ENCODE data around the gene INSR. TPM values are rescaled to one million over a fixed set of nuclear protein-coding genes. Genes with fewer than 3 reads are reported as not detected.

Gene INSR
- total RNA-seq, 1 donor from 2014 or later = 32.5 TPM

DNA sequence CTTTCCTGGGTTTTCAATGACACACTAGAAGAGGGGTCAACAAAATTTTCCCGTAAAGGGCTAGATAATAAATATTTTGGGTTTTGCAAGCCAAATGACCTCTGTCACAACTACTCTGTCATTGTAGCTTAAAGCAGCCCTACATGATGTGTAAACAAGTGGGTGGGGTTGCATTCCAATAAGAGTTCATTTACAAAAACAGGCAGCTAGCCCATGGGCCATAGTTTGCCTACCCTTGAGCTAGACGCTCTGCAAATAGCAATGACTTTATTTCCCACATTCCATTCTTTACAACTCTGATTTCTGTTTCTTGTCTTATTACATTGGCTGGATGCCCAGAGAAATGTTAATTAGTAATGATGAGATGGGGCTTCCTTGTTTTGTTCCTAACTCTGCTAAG lies 148.7 kb downstream of the INSR start:
- Mint-ChIP-seq H3K27me3 (ENCODE audit: low read depth) (no peaks in the 10 kb centered on the region), H3K36me3 (ENCODE audit: low read depth) (peaks cover 16% of the 10 kb centered on the region), H3K4me1 (ENCODE audit: low read depth) (no peaks in the 10 kb centered on the region), H3K4me3 (ENCODE audit: unreplicated experiment) (no peak overlapping the region), H3K9me3 (ENCODE audit: low read depth) (peaks cover 9% of the 10 kb centered on the region), H3K27ac (ENCODE audit: unreplicated experiment) (no peak overlapping the region)
- TF ChIP-seq, protein P1, sequence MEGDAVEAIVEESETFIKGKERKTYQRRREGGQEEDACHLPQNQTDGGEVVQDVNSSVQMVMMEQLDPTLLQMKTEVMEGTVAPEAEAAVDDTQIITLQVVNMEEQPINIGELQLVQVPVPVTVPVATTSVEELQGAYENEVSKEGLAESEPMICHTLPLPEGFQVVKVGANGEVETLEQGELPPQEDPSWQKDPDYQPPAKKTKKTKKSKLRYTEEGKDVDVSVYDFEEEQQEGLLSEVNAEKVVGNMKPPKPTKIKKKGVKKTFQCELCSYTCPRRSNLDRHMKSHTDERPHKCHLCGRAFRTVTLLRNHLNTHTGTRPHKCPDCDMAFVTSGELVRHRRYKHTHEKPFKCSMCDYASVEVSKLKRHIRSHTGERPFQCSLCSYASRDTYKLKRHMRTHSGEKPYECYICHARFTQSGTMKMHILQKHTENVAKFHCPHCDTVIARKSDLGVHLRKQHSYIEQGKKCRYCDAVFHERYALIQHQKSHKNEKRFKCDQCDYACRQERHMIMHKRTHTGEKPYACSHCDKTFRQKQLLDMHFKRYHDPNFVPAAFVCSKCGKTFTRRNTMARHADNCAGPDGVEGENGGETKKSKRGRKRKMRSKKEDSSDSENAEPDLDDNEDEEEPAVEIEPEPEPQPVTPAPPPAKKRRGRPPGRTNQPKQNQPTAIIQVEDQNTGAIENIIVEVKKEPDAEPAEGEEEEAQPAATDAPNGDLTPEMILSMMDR (IDR thresholded peaks at IDR 0.05) = no peak
- DNase-seq (ENCODE audit: low spot score) = no peak

DNA sequence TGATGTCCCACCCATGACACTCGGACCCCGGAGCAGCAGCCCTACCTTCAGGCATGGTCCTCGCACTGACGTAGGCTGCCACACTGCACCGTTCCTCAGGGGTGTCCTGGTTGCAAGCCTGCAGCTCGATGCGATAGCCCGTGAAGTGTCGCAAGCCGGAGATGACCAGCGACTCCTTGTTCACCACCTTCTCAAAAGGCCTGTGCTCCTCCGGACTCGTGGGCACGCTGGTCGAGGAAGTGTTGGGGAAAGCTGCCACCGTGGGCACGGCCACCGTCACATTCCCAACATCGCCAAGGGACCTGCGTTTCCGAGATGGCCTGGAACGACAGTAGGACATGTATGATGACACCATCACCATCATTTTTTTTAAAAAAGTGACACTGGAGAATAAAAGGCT lies 151.4 kb downstream of the INSR start:
- peaks cover 18% of the 10 kb centered on the region for H3K36me3 Mint-ChIP-seq (ENCODE audit: low read depth)
- peaks cover 13% of the 10 kb centered on the region for H3K9me3 Mint-ChIP-seq (ENCODE audit: low read depth)
- H3K4me1 Mint-ChIP-seq (ENCODE audit: low read depth) = no peaks in the 10 kb centered on the region
- TF ChIP-seq, protein P1 (IDR thresholded peaks at IDR 0.05) = no peak
- H3K27me3 Mint-ChIP-seq (ENCODE audit: low read depth) = no peaks in the 10 kb centered on the region
- no peak overlapping the region for H3K4me3 Mint-ChIP-seq (ENCODE audit: unreplicated experiment)
- no peak for DNase-seq (ENCODE audit: low spot score)
- no peak overlapping the region for H3K27ac Mint-ChIP-seq (ENCODE audit: unreplicated experiment)

DNA sequence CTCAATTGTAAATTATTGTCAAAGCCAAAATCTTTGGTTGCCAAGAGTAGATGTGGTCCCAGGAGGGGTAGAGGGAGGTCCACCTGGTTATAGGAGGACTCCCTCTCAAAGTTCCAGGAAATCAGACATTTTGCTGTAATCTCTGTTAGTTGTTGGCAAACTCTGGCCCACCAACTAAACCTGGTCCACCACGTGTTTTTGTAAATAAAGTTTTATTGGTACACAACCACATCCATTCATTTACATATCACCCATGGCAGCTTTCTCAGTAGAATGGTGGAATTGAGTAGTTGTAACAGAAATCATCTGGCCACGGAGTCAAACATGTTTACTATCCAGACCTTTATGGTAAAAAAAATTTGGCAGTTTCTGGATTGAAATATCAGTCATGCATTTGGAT lies 154.1 kb downstream of the INSR start:
- Mint-ChIP-seq H3K36me3 (ENCODE audit: low read depth) (peaks cover 18% of the 10 kb centered on the region), H3K27me3 (ENCODE audit: low read depth) (no peaks in the 10 kb centered on the region), H3K9me3 (ENCODE audit: low read depth) (peaks cover 4% of the 10 kb centered on the region), H3K4me3 (ENCODE audit: unreplicated experiment) (no peak overlapping the region), H3K4me1 (ENCODE audit: low read depth) (no peaks in the 10 kb centered on the region), H3K27ac (ENCODE audit: unreplicated experiment) (no peak overlapping the region)
- DNase-seq (ENCODE audit: low spot score) = no peak
- TF ChIP-seq, protein P1 (IDR thresholded peaks at IDR 0.05) = no peak

DNA sequence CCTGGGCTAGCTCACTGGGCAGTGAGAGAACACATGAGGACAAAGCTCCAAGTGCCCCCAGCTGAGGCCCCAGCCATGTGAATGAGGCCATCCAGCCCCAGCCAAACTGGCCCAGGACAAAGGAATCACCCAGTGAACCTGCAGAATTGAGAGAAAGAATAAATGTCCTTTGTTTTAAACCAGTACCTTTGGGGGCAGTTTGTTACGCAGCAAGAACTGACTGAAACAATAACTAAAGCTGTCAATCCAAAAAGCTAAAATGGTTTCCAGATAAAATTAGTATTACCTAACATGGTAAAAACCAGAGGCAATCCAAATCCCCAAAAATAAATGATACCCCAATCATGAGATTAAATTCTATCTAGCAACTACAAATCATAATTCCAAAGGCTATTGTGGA lies 155.1 kb downstream of the INSR start:
- no peak for DNase-seq (ENCODE audit: low spot score)

DNA sequence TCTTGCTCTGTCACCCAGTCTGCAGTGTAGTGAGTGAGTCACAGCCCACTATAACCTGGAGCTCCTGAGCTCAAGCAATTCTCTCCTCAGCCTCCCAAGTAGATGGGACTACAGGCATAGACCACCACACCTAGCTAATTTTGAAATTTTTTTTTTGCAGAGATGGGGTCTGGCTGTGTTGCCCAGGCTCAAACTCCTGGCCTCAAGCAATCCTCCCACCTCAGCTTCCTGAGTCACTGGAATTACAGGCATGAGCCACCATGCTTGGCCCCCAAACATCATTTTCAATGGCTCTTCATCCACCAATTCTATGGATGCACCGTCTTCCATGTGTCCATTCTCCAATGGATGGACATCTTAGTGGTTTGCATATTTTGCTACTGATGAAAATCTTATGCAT lies 155.8 kb downstream of the INSR start:
- Mint-ChIP-seq H3K27ac (ENCODE audit: unreplicated experiment) (no peak overlapping the region), H3K36me3 (ENCODE audit: low read depth) (peaks cover 18% of the 10 kb centered on the region)

More for the DNA sequence above, 155.1 kb downstream of the INSR start:
- TF ChIP-seq, protein P1 (IDR thresholded peaks at IDR 0.05) = no peak
- H3K9me3 Mint-ChIP-seq (ENCODE audit: low read depth) = peaks cover 4% of the 10 kb centered on the region
- no peaks in the 10 kb centered on the region for H3K27me3 Mint-ChIP-seq (ENCODE audit: low read depth)
- H3K27ac Mint-ChIP-seq (ENCODE audit: unreplicated experiment) = no peak overlapping the region
- peaks cover 18% of the 10 kb centered on the region for H3K36me3 Mint-ChIP-seq (ENCODE audit: low read depth)
- H3K4me3 Mint-ChIP-seq (ENCODE audit: unreplicated experiment) = no peak overlapping the region
- peaks cover 4% of the 10 kb centered on the region for H3K4me1 Mint-ChIP-seq (ENCODE audit: low read depth)

More for the DNA sequence above, 155.8 kb downstream of the INSR start:
- no peaks in the 10 kb centered on the region for H3K27me3 Mint-ChIP-seq (ENCODE audit: low read depth)
- TF ChIP-seq, protein P1 (IDR thresholded peaks at IDR 0.05) = no peak
- no peak overlapping the region for H3K4me3 Mint-ChIP-seq (ENCODE audit: unreplicated experiment)
- peaks cover 4% of the 10 kb centered on the region for H3K4me1 Mint-ChIP-seq (ENCODE audit: low read depth)
- peaks cover 4% of the 10 kb centered on the region for H3K9me3 Mint-ChIP-seq (ENCODE audit: low read depth)
- no peak for DNase-seq (ENCODE audit: low spot score)
